Measurements from ENCODE around the gene PRKCA. TPM values are rescaled to one million over a fixed set of nuclear protein-coding genes. Genes with fewer than 3 reads are reported as not detected.

The PRKCA gene
- total and polyA plus RNA-seq, 2 donors (not counting 3 experiments of a cell fraction or from before 2014, with no cell fraction given), result 7.5 to 34.2 TPM

GRCh38 chr17:66437476-66438026, 135.1 kb downstream of the PRKCA start:
- no peak for DNase-seq (ENCODE audit: low read depth, low spot score)
- H3K9me3 ChIP-seq (replicated peaks; ENCODE audit: control insufficient read depth, insufficient read depth, low read length), result no peaks in the 10 kb centered on the region
- no peak overlapping the region for H3K9ac ChIP-seq (replicated peaks; ENCODE audit: extremely low read depth, insufficient read depth, low read length)
- peaks cover under 1% of the 10 kb centered on the region for H3K4me1 ChIP-seq (ENCODE audit: control insufficient read depth, extremely low read depth, insufficient read depth, low read length)
- H3K36me3 ChIP-seq (ENCODE audit: control insufficient read depth in 2 of 2, extremely low read depth in 1 of 2, insufficient read depth in 2 of 2, low read length in 2 of 2), result no peaks in the 10 kb centered on the region
- peaks cover 11% of the 10 kb centered on the region for H3K79me2 ChIP-seq (ENCODE audit: control insufficient read depth, insufficient read depth, low read length)
- ChIA-PET POLR2A (no interaction called here), CTCF (interaction anchor here (1.2 kb wide), 1 partner anchor 10 kb away, joined by 3 read pairs; no protein-coding TSS in a partner anchor)
- intact Hi-C loops (cut with micrococcal nuclease) (no loop called here), dilution Hi-C loops (cut with MboI; ENCODE audit: extremely low pct_ligation_motif_present, low sequenced_read_pairs) (no loop called here)
- FAIRE-seq, result no peak
- TF ChIP-seq GATA2 (IDR thresholded peaks at IDR 0.05; ENCODE audit: insufficient read depth, insufficient read length, low read depth, low read length), result no peak
- TF ChIP-seq JUN (IDR thresholded peaks at IDR 0.05; ENCODE audit: borderline replicate concordance, insufficient read depth, insufficient read length, low read depth), result no peak
- no peak for TF ChIP-seq MYC (IDR thresholded peaks at IDR 0.05; ENCODE audit: low read depth, low read length)
- TF ChIP-seq FOS (IDR thresholded peaks at IDR 0.05; ENCODE audit: borderline replicate concordance, insufficient read depth, low read length), result no peak
- no peak for TF ChIP-seq MAX (IDR thresholded peaks at IDR 0.05; ENCODE audit: insufficient read depth, insufficient read length)
- no peak for TF ChIP-seq CTCF (IDR thresholded peaks at IDR 0.05; ENCODE audit: extremely low read depth in 1 of 2, insufficient read depth in 1 of 2, low read depth in 1 of 2, low read length in 2 of 2)
- no peaks in the 10 kb centered on the region for H3K27me3 ChIP-seq (ENCODE audit: control insufficient read depth in 2 of 2, insufficient read depth in 2 of 2, low read length in 2 of 2)
- H3K9me1 ChIP-seq (replicated peaks; ENCODE audit: control insufficient read depth, extremely low read depth, insufficient read depth, low read length), result no peaks in the 10 kb centered on the region
- no peak overlapping the region for H2AFZ ChIP-seq (ENCODE audit: low read depth, low read length)
- no peak overlapping the region for H3K27ac ChIP-seq (ENCODE audit: insufficient read depth, low read depth, low read length)
- no peak overlapping the region for H3K4me3 ChIP-seq (replicated peaks in 1 of 3; ENCODE audit: insufficient read depth in 1 of 3, low read depth in 1 of 3, low read length in 3 of 3)
- no peak overlapping the region for H3K4me2 ChIP-seq (ENCODE audit: insufficient read depth, low read length)
- no peaks in the 10 kb centered on the region for H4K20me1 ChIP-seq (replicated peaks; ENCODE audit: control insufficient read depth, extremely low read depth, insufficient read depth, low read length)
- BruUV-seq (replicated peaks), result no TSS peak

All from endothelial cell of umbilical vein (primary cell).